HCT116 (cell line): ENCODE results near the gene PSME4. TPM values are rescaled to one million over a fixed set of nuclear protein-coding genes. Genes with fewer than 3 reads are reported as not detected.
"Not testable (repeated sequence)": the region's sequence is repeated elsewhere in the genome, so short reads cannot be mapped to it uniquely, and the experiment has no call there.

Experiments used
- ATAC-seq: fragments of 200-7000 bp; cut with Tn5 transposase; 2 replicates; pipeline ENCODE4 v1.9.1; 2020; ENCODE audit warnings: mild to moderate bottlenecking, moderate library complexity
- BruUV-seq: library from RNA; stranded (reverse); fragments of 400-500 nt; replicated peaks from 2 replicates; lab custom pipeline; 2021; lab: Mats Ljungman, UMichigan
- CTCF ChIA-PET: fragments of 300-600 bp; sonication (Branson Sonifier 250); formaldehyde crosslinking; loops from one replicate; lab custom pipeline; 2021; ENCODE audit warnings: antibody characterized with exemption; lab: Charles Lee
- POLR2A ChIA-PET: fragments of 300-600, 350-600 bp; sonication (Branson Sonifier 250); formaldehyde crosslinking; loops from one replicate; lab custom pipeline; 2021; ENCODE audit warnings: antibody characterized with exemption; lab: Charles Lee
- RAD21 ChIA-PET, 2 experiments: fragments of 300-600 bp; sonication (Branson Sonifier 250); formaldehyde crosslinking; loops; one replicate each; lab custom pipeline; 2023; ENCODE audit warnings: low total read pairs in 2 of 2; ENCODE audit not compliant: uncharacterized antibody in 2 of 2, unreplicated experiment in 2 of 2, low non-redundant PET in 1 of 2; lab: Charles Lee
- DNase-seq: peaks from one replicate; pipeline ENCODE4 v3.0.0-alpha.2; 2010; ENCODE audit warnings: low read depth, low spot score
- H2AFZ ChIP-seq: fragments of 200-600 bp; shearing (Covaris generic), sonication (generic); 2 replicates; pipeline ENCODE4 v1.6.1; 2017; ENCODE audit warnings: low read depth, mixed run types, mixed read lengths, antibody characterized with exemption, low read length; ENCODE audit not compliant: poor library complexity, severe bottlenecking
- H3K27ac ChIP-seq: 2 replicates; pipeline ENCODE4 v1.5.1; 2012; ENCODE audit warnings: low read depth, low read length
- H3K27me3 ChIP-seq: fragments of 200-600 bp; sonication (generic); 2 replicates; pipeline ENCODE4 v1.6.1; 2016; ENCODE audit warnings: mixed run types, low read length, mixed read lengths; ENCODE audit not compliant: insufficient read depth
- H3K36me3 ChIP-seq, 2 experiments: fragments of 200-500 bp in 1 of 2; fragments of 200-600 bp in 1 of 2; sonication (Bioruptor generic) in 1 of 2; sonication (generic) in 1 of 2; 2 replicates each; pipeline versions ENCODE4 v1.5.1 to v1.6.1; 2014 to 2016; ENCODE audit warnings: low read length in 2 of 2, inconsistent platforms in 1 of 2, mixed read lengths in 1 of 2, mixed run types in 1 of 2; ENCODE audit not compliant: insufficient read depth in 2 of 2, control insufficient read depth in 1 of 2
- H3K4me1 ChIP-seq, 2 experiments: fragments of 200-600 bp in 1 of 2; sonication (generic) in 1 of 2; 2 replicates each; pipeline versions ENCODE4 v1.5.1 to v1.6.1; 2012 to 2017; ENCODE audit warnings: low read length in 2 of 2, inconsistent platforms in 1 of 2, mild to moderate bottlenecking in 1 of 2, mixed read lengths in 1 of 2, mixed run types in 1 of 2, moderate library complexity in 1 of 2; ENCODE audit not compliant: insufficient read depth in 2 of 2, control insufficient read depth in 1 of 2
- H3K4me2 ChIP-seq: fragments of 200-600 bp; sonication (generic); 2 replicates; pipeline ENCODE4 v1.6.1; 2017; ENCODE audit warnings: mixed run types, low read length, mixed read lengths
- H3K4me3 ChIP-seq, 2 experiments: fragments of 200-600 bp in 1 of 2; sonication (generic) in 1 of 2; replicated peaks in 1 of 2; 2 replicates each; pipeline ENCODE4 v1.5.1; 2011 to 2016; ENCODE audit warnings: low read length in 2 of 2, control low read depth in 1 of 2, low read depth in 1 of 2, mild to moderate bottlenecking in 1 of 2, mixed read lengths in 1 of 2, mixed run types in 1 of 2
- H3K79me2 ChIP-seq: fragments of 200-600 bp; sonication (generic); 2 replicates; pipeline ENCODE4 v1.6.1; 2017; ENCODE audit warnings: mild to moderate bottlenecking, mixed run types, low read length, moderate library complexity, mixed read lengths; ENCODE audit not compliant: insufficient read depth
- H3K9ac ChIP-seq: fragments of 200-600 bp; sonication (generic); 2 replicates; pipeline ENCODE4 v1.6.1; 2016; ENCODE audit warnings: low read length, mixed read lengths
- H3K9me2 ChIP-seq: fragments of 200-600 bp; sonication (generic), shearing (Covaris generic); 2 replicates; pipeline ENCODE4 v1.6.1; 2017; ENCODE audit warnings: mixed run types, mild to moderate bottlenecking, moderate library complexity; ENCODE audit not compliant: insufficient read depth
- H3K9me3 ChIP-seq, 2 experiments: fragments of 200-500 bp in 1 of 2; fragments of 200-600 bp in 1 of 2; sonication (Bioruptor generic) in 1 of 2; sonication (generic) in 1 of 2; 2 replicates each; pipeline ENCODE4 v1.6.1; 2014 to 2017; ENCODE audit warnings: low read length in 2 of 2, mixed read lengths in 2 of 2, inconsistent platforms in 1 of 2, low read depth in 1 of 2, mild to moderate bottlenecking in 1 of 2, mixed run types in 1 of 2, moderate library complexity in 1 of 2; ENCODE audit not compliant: control insufficient read depth in 1 of 2, insufficient read depth in 1 of 2
- H4K20me1 ChIP-seq: fragments of 200-600 bp; sonication (generic), shearing (Covaris generic); 2 replicates; pipeline ENCODE4 v1.6.1; 2017; ENCODE audit warnings: mixed run types, mild to moderate bottlenecking, moderate library complexity; ENCODE audit not compliant: insufficient read depth
- SRF ChIP-seq: IDR thresholded peaks from 2 replicates; pipeline ENCODE4 v1.6.1; 2012; ENCODE audit warnings: low read depth
- TCF7L2 ChIP-seq: IDR thresholded peaks from 2 replicates; pipeline ENCODE4 v1.7.0; 2011; ENCODE audit warnings: borderline replicate concordance, inconsistent platforms; ENCODE audit not compliant: insufficient read depth, insufficient read length; ENCODE audit errors: extremely low read depth
- YY1 ChIP-seq: IDR thresholded peaks from 2 replicates; pipeline ENCODE4 v1.6.1; 2011; ENCODE audit warnings: low read length, low read depth, moderate library complexity, mild to moderate bottlenecking; ENCODE audit not compliant: insufficient replicate concordance; ENCODE audit errors: extremely low read depth
- ZNF274 ChIP-seq: fragments of 200-500 bp; sonication (Bioruptor generic); IDR thresholded peaks from 2 replicates; pipeline ENCODE4 v1.6.1; 2014; ENCODE audit warnings: mild to moderate bottlenecking, low read depth, low read length, inconsistent platforms
- intact Hi-C: fragments of 100-400 bp; cut with micrococcal nuclease; formaldehyde crosslinking; loops from 2 replicates; pipeline ENCODE4 v1.10.0; 2022
- total RNA-seq: library from RNA; stranded (reverse); gene quantifications from one replicate; pipeline ENCODE4 v1.2.1, GENCODE V29; 2021; ENCODE audit not compliant: unreplicated experiment
- TF ChIP-seq, protein P1 (sequence below): IDR thresholded peaks from 2 replicates; pipeline ENCODE4 v1.6.1; 2012; ENCODE audit warnings: low read depth

Gene PSME4
- total RNA-seq, 1 experiment from 2014 or later = 53.2 TPM

DNA sequence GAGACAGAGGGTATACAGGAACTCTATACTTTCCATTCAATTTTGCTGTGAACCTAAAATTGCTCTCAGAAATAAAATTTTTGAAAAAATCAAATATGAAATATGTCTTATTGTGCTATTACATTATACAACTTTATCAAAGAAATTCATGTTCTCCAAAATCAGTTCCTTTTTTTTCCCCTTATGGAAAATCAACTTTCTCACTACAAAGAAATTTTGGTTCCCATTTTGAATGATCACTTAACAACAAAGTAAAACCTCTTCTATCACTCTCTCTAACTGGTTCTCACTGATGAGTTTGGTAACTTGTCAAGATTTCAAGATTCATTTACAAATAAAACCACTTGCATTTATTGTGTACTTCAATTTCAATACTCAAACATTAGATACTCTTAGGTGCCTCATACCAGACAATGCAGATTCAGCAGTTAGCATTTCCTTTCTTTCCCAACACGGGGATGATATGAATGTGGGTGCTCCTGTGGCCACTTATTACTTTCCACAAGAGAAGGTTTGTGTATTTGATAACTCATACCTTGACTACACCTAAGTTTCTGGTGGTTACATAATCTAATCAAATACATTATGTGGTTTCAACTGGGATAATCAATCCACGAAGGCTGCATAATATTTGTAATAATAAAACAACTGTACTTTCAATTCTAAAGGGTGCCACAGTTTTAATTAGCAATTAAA is 6.4 kb downstream of the PSME4 start (continued):
- TF ChIP-seq, protein P1, sequence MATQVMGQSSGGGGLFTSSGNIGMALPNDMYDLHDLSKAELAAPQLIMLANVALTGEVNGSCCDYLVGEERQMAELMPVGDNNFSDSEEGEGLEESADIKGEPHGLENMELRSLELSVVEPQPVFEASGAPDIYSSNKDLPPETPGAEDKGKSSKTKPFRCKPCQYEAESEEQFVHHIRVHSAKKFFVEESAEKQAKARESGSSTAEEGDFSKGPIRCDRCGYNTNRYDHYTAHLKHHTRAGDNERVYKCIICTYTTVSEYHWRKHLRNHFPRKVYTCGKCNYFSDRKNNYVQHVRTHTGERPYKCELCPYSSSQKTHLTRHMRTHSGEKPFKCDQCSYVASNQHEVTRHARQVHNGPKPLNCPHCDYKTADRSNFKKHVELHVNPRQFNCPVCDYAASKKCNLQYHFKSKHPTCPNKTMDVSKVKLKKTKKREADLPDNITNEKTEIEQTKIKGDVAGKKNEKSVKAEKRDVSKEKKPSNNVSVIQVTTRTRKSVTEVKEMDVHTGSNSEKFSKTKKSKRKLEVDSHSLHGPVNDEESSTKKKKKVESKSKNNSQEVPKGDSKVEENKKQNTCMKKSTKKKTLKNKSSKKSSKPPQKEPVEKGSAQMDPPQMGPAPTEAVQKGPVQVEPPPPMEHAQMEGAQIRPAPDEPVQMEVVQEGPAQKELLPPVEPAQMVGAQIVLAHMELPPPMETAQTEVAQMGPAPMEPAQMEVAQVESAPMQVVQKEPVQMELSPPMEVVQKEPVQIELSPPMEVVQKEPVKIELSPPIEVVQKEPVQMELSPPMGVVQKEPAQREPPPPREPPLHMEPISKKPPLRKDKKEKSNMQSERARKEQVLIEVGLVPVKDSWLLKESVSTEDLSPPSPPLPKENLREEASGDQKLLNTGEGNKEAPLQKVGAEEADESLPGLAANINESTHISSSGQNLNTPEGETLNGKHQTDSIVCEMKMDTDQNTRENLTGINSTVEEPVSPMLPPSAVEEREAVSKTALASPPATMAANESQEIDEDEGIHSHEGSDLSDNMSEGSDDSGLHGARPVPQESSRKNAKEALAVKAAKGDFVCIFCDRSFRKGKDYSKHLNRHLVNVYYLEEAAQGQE = no peak
- no peak for TF ChIP-seq ZNF274
- no peak for TF ChIP-seq TCF7L2
- TF ChIP-seq SRF = no peak
- no peak for TF ChIP-seq YY1

DNA sequence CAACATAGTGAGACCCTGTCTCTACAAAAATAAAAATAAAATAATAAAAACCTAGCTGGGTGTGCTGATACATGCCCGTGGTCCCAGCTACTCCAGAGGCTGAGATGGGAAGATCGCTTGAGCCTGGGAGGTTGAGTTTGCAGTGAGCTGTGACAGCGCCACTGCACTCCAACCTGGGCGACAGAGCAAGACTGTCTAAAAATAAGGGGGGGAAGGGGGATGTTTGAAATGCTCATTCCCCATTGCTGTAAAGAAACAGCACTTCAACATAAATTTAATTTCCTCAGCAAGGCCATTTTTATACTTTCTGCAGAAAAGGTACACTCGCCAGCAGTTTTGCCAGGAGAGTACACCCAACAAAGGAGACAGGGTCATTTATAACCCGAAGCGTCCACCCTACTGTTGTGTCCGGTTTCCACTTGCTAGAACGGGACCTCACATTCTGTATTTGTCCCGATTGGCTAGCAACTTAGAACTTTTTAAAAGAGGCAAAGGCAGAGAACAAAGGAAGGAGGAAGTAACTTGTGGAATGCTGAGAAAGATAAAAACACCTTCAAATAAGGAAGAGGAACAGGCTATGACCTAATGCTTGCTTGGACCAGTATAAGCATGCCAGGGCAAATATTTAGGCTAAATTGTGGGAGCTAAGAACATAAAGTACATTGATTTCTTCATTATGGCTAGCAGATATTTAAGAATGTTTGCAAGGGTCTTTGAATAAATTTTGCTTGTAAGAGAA is 9.1 kb downstream of the PSME4 start:
- H3K4me1 ChIP-seq, CTCF ChIA-PET, H4K20me1 ChIP-seq, H3K27me3 ChIP-seq, H3K36me3 ChIP-seq, H2AFZ ChIP-seq, intact Hi-C loops, H3K4me3 ChIP-seq, H3K27ac ChIP-seq, H3K4me2 ChIP-seq, H3K9me3 ChIP-seq, RAD21 ChIA-PET, DNase-seq, BruUV-seq, POLR2A ChIA-PET, H3K9me2 ChIP-seq, H3K9ac ChIP-seq, ATAC-seq: not testable (repeated sequence)
- H3K79me2 ChIP-seq = peaks cover 99% of the 10 kb centered on the region
